Measurements from ENCODE around the gene PDCD1LG2.
"Not testable (repeated sequence)": the region's sequence is repeated elsewhere in the genome, so short reads cannot be mapped to it uniquely, and the experiment has no call there.

PDCD1LG2 gene

GRCh38 chr9:5510360-5510931 is at the start of gene PDCD1LG2:
Gene PDCD1LG2, plus strand, starts transcription at chr9:5510531. Its CDS starts 12,016 bp downstream, at chr9:5522547.
- DNase-seq (ENCODE audit: low read depth in 2 of 2): peak in 1 of 2 donors; percentile 25

- DNase-seq (ENCODE audit: low read depth in 2 of 2): not testable (repeated sequence)
Measured at GRCh38 chr9:5464831-5465330, 45.5 kb upstream of the PDCD1LG2 start.

GRCh38 chr9:5466005-5466404 is 44.3 kb upstream of the PDCD1LG2 start:
- no peak for DNase-seq (ENCODE audit: low read depth in 2 of 2)

- DNase-seq (ENCODE audit: low read depth in 2 of 2): no peak
Measured at GRCh38 chr9:5466766-5467165, 43.6 kb upstream of the PDCD1LG2 start.

GRCh38 chr9:5468850-5469249 is 41.5 kb upstream of the PDCD1LG2 start:
- DNase-seq (ENCODE audit: low read depth in 2 of 2): no peak

- no peak for DNase-seq (ENCODE audit: low read depth in 2 of 2)
Measured at GRCh38 chr9:5470122-5470521, 40.2 kb upstream of the PDCD1LG2 start.

GRCh38 chr9:5470816-5471215 is 39.5 kb upstream of the PDCD1LG2 start:
- DNase-seq (ENCODE audit: low read depth in 2 of 2): no peak

GRCh38 chr9:5475611-5476010 is 34.7 kb upstream of the PDCD1LG2 start:
- DNase-seq (ENCODE audit: low read depth in 2 of 2): not testable (repeated sequence)

- no peak for DNase-seq (ENCODE audit: low read depth in 2 of 2)
Measured at GRCh38 chr9:5478206-5478605, 32.1 kb upstream of the PDCD1LG2 start.

- DNase-seq (ENCODE audit: low read depth in 2 of 2): no peak
Measured at GRCh38 chr9:5479994-5480694, 30.2 kb upstream of the PDCD1LG2 start.

- no peak for DNase-seq (ENCODE audit: low read depth in 2 of 2)
Measured at GRCh38 chr9:5480919-5481318, 29.4 kb upstream of the PDCD1LG2 start.

- no peak for DNase-seq (ENCODE audit: low read depth in 2 of 2)
Measured at GRCh38 chr9:5481322-5482040, 28.9 kb upstream of the PDCD1LG2 start.

GRCh38 chr9:5482194-5482593 is 28.1 kb upstream of the PDCD1LG2 start:
- no peak for DNase-seq (ENCODE audit: low read depth in 2 of 2)

GRCh38 chr9:5483306-5483705 is 27.0 kb upstream of the PDCD1LG2 start:
- no peak for DNase-seq (ENCODE audit: low read depth in 2 of 2)

- DNase-seq (ENCODE audit: low read depth in 2 of 2): no peak
Measured at GRCh38 chr9:5485378-5486085, 24.8 kb upstream of the PDCD1LG2 start.

GRCh38 chr9:5486988-5487387 is 23.3 kb upstream of the PDCD1LG2 start:
- DNase-seq (ENCODE audit: low read depth in 2 of 2): no peak

- no peak for DNase-seq (ENCODE audit: low read depth in 2 of 2)
Measured at GRCh38 chr9:5488221-5489008, 21.9 kb upstream of the PDCD1LG2 start.

GRCh38 chr9:5489630-5490490 is 20.5 kb upstream of the PDCD1LG2 start:
- DNase-seq (ENCODE audit: low read depth in 2 of 2): no peak

GRCh38 chr9:5492965-5493678 is 17.2 kb upstream of the PDCD1LG2 start:
- DNase-seq (ENCODE audit: low read depth in 2 of 2): no peak
